Measurements from ENCODE around the gene RCOR2.
"Not testable (repeated sequence)": the region's sequence is repeated elsewhere in the genome, so short reads cannot be mapped to it uniquely, and the experiment has no call there.

The RCOR2 gene

GRCh38 chr11:63877658-63878241 lies 39.2 kb downstream of the RCOR2 start:
- DNase-seq (ENCODE audit: low spot score), result no peak

GRCh38 chr11:63876616-63877015 lies 40.3 kb downstream of the RCOR2 start:
- DNase-seq (ENCODE audit: low spot score), result no peak

GRCh38 chr11:63875506-63876065 lies 41.4 kb downstream of the RCOR2 start:
- DNase-seq (ENCODE audit: low spot score), result no peak

GRCh38 chr11:63874511-63874910 lies 42.5 kb downstream of the RCOR2 start:
- DNase-seq (ENCODE audit: low spot score), result no peak

- DNase-seq (ENCODE audit: low spot score), result no peak
Measured at GRCh38 chr11:63873311-63873710, 43.7 kb downstream of the RCOR2 start.

- DNase-seq (ENCODE audit: low spot score), result no peak
Measured at GRCh38 chr11:63872800-63873197, 44.2 kb downstream of the RCOR2 start.

GRCh38 chr11:63871962-63872799 lies 44.8 kb downstream of the RCOR2 start:
- DNase-seq (ENCODE audit: low spot score), result peak; percentile 83

GRCh38 chr11:63870351-63871140 lies 46.4 kb downstream of the RCOR2 start:
- no peak for DNase-seq (ENCODE audit: low spot score)

GRCh38 chr11:63869683-63870082 lies 47.3 kb downstream of the RCOR2 start:
- no peak for DNase-seq (ENCODE audit: low spot score)

GRCh38 chr11:63869171-63869591 lies 47.8 kb downstream of the RCOR2 start:
- no peak for DNase-seq (ENCODE audit: low spot score)

GRCh38 chr11:63868399-63869064 lies 48.4 kb downstream of the RCOR2 start:
- no peak for DNase-seq (ENCODE audit: low spot score)

- no peak for DNase-seq (ENCODE audit: low spot score)
Measured at GRCh38 chr11:63867511-63867910, 49.5 kb downstream of the RCOR2 start.

- no peak for DNase-seq (ENCODE audit: low spot score)
Measured at GRCh38 chr11:63866211-63866610, 50.8 kb downstream of the RCOR2 start.

GRCh38 chr11:63863620-63864019 lies 53.3 kb downstream of the RCOR2 start:
- not testable (repeated sequence) for DNase-seq (ENCODE audit: low spot score)

- DNase-seq (ENCODE audit: low spot score), result no peak
Measured at GRCh38 chr11:63862923-63863322, 54.0 kb downstream of the RCOR2 start.

All from COLO829 (cell line).